Esophagus squamous epithelium (tissue), 5 donors: Measurements from ENCODE around the gene CREB5. TPM values are rescaled to one million over a fixed set of nuclear protein-coding genes. Genes with fewer than 3 reads are reported as not detected.
"Not testable (repeated sequence)": the region's sequence is repeated elsewhere in the genome, so short reads cannot be mapped to it uniquely, and the experiment has no call there.

Experiments used
- DNase-seq: peaks from one replicate; lab custom pipeline; 2025; lab: John Stamatoyannopoulos, UW
- H3K27ac ChIP-seq, 4 donors: fragments of 200-600 bp; sonication (generic); one replicate each; pipeline ENCODE4 v1.5.1; 2016 to 2019; ENCODE audit warnings: mild to moderate bottlenecking in 1 of 4
- H3K27me3 ChIP-seq, 4 donors: fragments of 200-600 bp; sonication (generic); 1 replicate in 3 of 4; 2 replicates in 1 of 4; pipeline versions ENCODE4 v1.5.1 to v1.6.0; 2017 to 2021; ENCODE audit warnings: antibody characterized with exemption in 1 of 4
- H3K36me3 ChIP-seq, 3 donors: fragments of 200-600 bp; sonication (generic); one replicate each; pipeline ENCODE4 v1.5.1; 2016 to 2019
- H3K4me1 ChIP-seq, 3 donors: fragments of 200-600 bp; sonication (generic); one replicate each; pipeline ENCODE4 v1.5.1; 2017 to 2019
- H3K4me3 ChIP-seq, 4 donors: fragments of 200-600 bp; sonication (generic); 1 replicate in 3 of 4; 2 replicates in 1 of 4; pipeline ENCODE4 v1.5.1; 2016 to 2019; ENCODE audit warnings: mild to moderate bottlenecking in 2 of 4, moderate library complexity in 1 of 4
- H3K9me3 ChIP-seq, 3 donors: fragments of 200-600 bp; sonication (generic); one replicate each; pipeline ENCODE4 v1.5.1; 2016 to 2019
- POLR2A ChIP-seq, 4 donors: fragments of 450-650 bp; IDR thresholded peaks; one replicate each; pipeline ENCODE4 v1.6.1; 2017; ENCODE audit warnings: antibody characterized with exemption in 4 of 4, mild to moderate bottlenecking in 4 of 4, moderate library complexity in 3 of 4
- WGBS, 2 donors: methylation state at CpG; one replicate each; pipeline ENCODE4 v1.1.5; 2018; 5-methylcytosine and 5-hydroxymethylcytosine counted together
- intact Hi-C: fragments of 100-400 bp; cut with DNase I; formaldehyde crosslinking; loops from one replicate; pipeline ENCODE4 v1.15.0; 2022
- total RNA-seq, 4 donors: library from RNA; depleted of rRNA; stranded (reverse); fragments of >200 nt; gene quantifications; one replicate each; pipeline ENCODE4 v1.1.0, GENCODE V29; 2016
- TF ChIP-seq, protein P1 (sequence below), 6 experiments: fragments of 450-650 bp in 4 of 6; fragments of 200-600 bp in 2 of 6; sonication (generic) in 2 of 6; IDR thresholded peaks; one replicate each; pipeline ENCODE4 v1.5.1; 2016 to 2019; ENCODE audit warnings: antibody characterized with exemption in 6 of 6, mild to moderate bottlenecking in 4 of 6, moderate library complexity in 4 of 6
- donor health status: DM: yes; HTN: yes; CAD: no.

CREB5 gene
- total RNA-seq, 4 donors from 2014 or later = 0.30 to 5.0 (median 2.2) TPM

DNA sequence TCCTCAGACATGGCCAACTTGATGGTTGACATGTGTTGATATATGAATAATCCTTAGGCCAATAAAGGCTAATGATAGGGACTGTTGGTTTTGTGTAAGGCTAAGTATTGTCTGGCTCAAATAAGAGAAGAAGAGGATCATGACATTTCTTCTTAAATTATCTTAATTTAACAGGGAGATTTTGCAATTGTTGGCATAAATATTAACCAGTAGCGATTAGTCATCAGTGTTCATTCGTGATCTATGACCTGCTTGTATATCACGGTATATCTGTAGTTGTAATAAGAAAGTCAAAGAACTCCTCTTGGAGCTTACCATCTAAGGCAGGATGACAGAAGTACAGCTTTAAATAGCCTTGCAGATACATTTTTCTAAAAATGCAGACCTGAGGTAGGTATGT, 196.4 kb downstream of the CREB5 start:
- no peak overlapping the region for H3K4me3 ChIP-seq
- no peak overlapping the region for H3K27ac ChIP-seq
- TF ChIP-seq POLR2A (IDR thresholded peaks at IDR 0.05) = no peak
- TF ChIP-seq, protein P1, sequence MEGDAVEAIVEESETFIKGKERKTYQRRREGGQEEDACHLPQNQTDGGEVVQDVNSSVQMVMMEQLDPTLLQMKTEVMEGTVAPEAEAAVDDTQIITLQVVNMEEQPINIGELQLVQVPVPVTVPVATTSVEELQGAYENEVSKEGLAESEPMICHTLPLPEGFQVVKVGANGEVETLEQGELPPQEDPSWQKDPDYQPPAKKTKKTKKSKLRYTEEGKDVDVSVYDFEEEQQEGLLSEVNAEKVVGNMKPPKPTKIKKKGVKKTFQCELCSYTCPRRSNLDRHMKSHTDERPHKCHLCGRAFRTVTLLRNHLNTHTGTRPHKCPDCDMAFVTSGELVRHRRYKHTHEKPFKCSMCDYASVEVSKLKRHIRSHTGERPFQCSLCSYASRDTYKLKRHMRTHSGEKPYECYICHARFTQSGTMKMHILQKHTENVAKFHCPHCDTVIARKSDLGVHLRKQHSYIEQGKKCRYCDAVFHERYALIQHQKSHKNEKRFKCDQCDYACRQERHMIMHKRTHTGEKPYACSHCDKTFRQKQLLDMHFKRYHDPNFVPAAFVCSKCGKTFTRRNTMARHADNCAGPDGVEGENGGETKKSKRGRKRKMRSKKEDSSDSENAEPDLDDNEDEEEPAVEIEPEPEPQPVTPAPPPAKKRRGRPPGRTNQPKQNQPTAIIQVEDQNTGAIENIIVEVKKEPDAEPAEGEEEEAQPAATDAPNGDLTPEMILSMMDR (IDR thresholded peaks at IDR 0.05) = no peak
- no peaks in the 10 kb centered on the region for H3K36me3 ChIP-seq
- H3K27me3 ChIP-seq = peaks cover 0 to 3% (median 0%) of the 10 kb centered on the region in 4 donors
- H3K4me1 ChIP-seq = peaks cover 0 to 15% (median 0%) of the 10 kb centered on the region in 3 donors
- DNase-seq = no peak
- intact Hi-C loops = no loop called here
- WGBS, 2 donors = 31 to 35% methylated on average over 3 of the region's 3 CpGs
- no peaks in the 10 kb centered on the region for H3K9me3 ChIP-seq

DNA sequence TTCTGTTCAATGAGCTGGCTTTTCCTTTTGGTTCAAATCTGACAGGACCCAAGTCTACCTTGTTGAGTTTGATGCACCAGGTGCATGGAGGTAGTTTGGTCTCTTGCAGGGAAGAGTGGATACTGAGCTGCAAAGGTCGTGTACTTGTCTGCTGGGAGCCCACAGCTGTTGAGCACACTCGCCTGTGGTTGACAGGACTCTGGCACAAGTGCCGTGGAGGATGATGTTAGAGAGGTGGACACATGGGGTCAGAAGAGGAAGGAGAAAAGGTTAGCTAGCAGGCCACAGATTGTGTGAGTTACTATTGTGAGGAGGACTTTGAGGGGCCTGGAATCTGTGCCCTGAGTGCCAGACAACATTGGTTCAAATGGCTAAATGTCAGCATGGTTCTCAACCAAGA, 197.3 kb downstream of the CREB5 start:
- Histone ChIP-seq H3K4me1 (peaks cover 0 to 15% (median 0%) of the 10 kb centered on the region in 3 donors), H3K27ac (no peak overlapping the region), H3K27me3 (peaks cover 0 to 3% (median 0%) of the 10 kb centered on the region in 4 donors), H3K4me3 (no peak overlapping the region), H3K9me3 (no peaks in the 10 kb centered on the region), H3K36me3 (no peaks in the 10 kb centered on the region)
- 49 to 64% methylated on average over 2 to 3 of the region's 3 CpGs for WGBS, 2 donors
- intact Hi-C loops = no loop called here
- no peak for DNase-seq
- TF ChIP-seq POLR2A (IDR thresholded peaks at IDR 0.05) = no peak
- TF ChIP-seq, protein P1 (IDR thresholded peaks at IDR 0.05) = no peak

DNA sequence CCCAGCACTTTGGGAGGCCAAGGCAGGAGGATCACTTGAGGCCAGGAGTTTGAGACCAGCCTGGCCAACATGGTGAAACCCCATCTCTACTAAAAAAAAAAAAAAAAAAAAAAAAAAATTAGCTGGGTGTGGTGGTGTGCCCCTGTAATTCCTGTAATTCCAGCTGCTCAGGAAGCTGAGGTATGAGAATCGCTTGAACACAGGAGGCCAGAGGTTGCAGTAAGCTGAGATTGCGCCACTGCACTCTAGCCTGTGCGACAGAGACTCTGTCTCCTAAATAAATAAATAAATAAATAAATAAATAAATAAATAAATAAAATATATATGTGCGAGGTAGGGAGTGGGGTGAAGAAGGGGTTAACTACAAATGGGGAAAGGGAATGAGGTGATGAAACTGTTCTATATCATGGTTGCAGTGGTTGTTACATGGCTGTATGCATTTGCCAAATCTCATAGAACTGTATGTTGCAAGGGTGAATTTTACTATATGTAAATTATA, 199.1 kb downstream of the CREB5 start:
- H3K36me3 ChIP-seq, H3K27me3 ChIP-seq, DNase-seq, H3K9me3 ChIP-seq, H3K4me3 ChIP-seq, intact Hi-C loops: not testable (repeated sequence)
- 64 to 83% methylated on average over 4 of the region's 4 CpGs for WGBS, 2 donors
- peak overlapping the region in 1 of 4 donors; percentile 37 for H3K27ac ChIP-seq
- peaks cover 0 to 15% (median 0%) of the 10 kb centered on the region in 3 donors for H3K4me1 ChIP-seq

DNA sequence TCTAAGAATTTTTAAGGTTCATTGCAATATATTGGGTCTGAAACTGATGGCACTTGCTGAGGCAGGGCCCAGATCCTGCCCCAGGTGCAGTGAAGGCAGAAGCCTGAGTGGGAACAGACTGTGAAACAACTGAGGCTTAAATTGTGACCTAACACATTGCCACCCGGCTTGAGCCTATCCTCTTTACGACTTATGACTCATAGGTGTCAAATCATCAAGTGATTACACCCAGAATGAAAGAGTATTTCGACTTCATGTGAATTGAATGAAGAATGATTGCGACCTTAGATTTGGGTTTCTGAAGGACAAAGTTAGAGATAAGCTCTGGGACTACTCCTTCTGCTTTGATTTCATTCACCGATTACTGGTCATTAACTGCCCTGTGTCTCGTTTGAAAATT, 200.9 kb downstream of the CREB5 start:
- no peak for DNase-seq

DNA sequence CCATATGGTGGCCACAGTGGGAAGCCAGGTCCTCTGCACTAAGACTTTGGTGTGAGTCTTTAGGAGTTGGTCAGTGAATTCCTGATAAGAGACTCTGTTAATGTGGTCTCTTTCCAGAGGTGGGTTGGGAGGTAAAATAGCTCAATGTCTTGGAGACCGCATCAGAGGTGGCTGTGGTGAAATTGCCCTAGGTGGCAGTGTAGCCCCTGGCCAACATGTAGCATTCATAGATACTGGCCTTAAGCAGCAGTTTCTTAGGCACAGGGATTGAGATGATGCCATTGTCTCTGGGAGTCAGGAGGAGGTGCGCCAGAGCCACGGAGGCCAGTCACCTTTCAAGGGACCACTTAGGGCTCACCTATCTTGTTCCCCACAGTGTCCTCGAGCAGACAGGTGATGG, 202.8 kb downstream of the CREB5 start:
- WGBS, 2 donors = 80 to 84% methylated on average over 2 to 3 of the region's 4 CpGs
- TF ChIP-seq, protein P1 (IDR thresholded peaks at IDR 0.05) = no peak
- no peak for TF ChIP-seq POLR2A (IDR thresholded peaks at IDR 0.05)
- intact Hi-C loops = no loop called here
- H3K4me3 ChIP-seq = no peak overlapping the region
- H3K4me1 ChIP-seq = peaks cover 0 to 4% (median 0%) of the 10 kb centered on the region in 3 donors
- no peaks in the 10 kb centered on the region for H3K9me3 ChIP-seq
- DNase-seq = no peak
- H3K27ac ChIP-seq = no peak overlapping the region
- peaks cover 0 to under 1% (median 0%) of the 10 kb centered on the region in 4 donors for H3K27me3 ChIP-seq
- no peaks in the 10 kb centered on the region for H3K36me3 ChIP-seq

More for the DNA sequence above, 200.9 kb downstream of the CREB5 start:
- H3K27me3 ChIP-seq = peaks cover 0 to 3% (median 0%) of the 10 kb centered on the region in 4 donors
- H3K4me1 ChIP-seq = peaks cover 0 to 11% (median 0%) of the 10 kb centered on the region in 3 donors
- no peak overlapping the region for H3K4me3 ChIP-seq
- no peak for TF ChIP-seq POLR2A (IDR thresholded peaks at IDR 0.05)
- TF ChIP-seq, protein P1 (IDR thresholded peaks at IDR 0.05) = no peak
- no peaks in the 10 kb centered on the region for H3K9me3 ChIP-seq
- 59 to 75% methylated on average over 6 of the region's 6 CpGs for WGBS, 2 donors
- no peaks in the 10 kb centered on the region for H3K36me3 ChIP-seq
- H3K27ac ChIP-seq = no peak overlapping the region
- intact Hi-C loops = no loop called here
